Caco-2 (cell line): ENCODE measurements around the gene NEDD4. TPM values are rescaled to one million over a fixed set of nuclear protein-coding genes. Genes with fewer than 3 reads are reported as not detected.
A peak's percentile ranks its signal among the peaks of the same experiment; 100 is the strongest.
"Not testable (repeated sequence)": the region's sequence is repeated elsewhere in the genome, so short reads cannot be mapped to it uniquely, and the experiment has no call there.

Experiments used
- BruUV-seq: library from RNA; stranded (reverse); fragments of 400-500 nt; replicated peaks from 2 replicates; lab custom pipeline; 2021; lab: Mats Ljungman, UMichigan
- CTCF ChIA-PET: fragments of 300-600 bp; sonication (Branson Sonifier 250); formaldehyde crosslinking; loops from one replicate; lab custom pipeline; 2022; ENCODE audit warnings: antibody characterized with exemption; lab: Charles Lee
- POLR2A ChIA-PET: fragments of 300-600 bp; sonication (Branson Sonifier 250); formaldehyde crosslinking; loops from one replicate; lab custom pipeline; 2022; ENCODE audit warnings: antibody characterized with exemption; lab: Charles Lee
- DNase-seq, 2 experiments: peaks; one replicate each; pipeline versions ENCODE4 v3.0.0 to v3.0.0-alpha.2; 2020 to 2022
- H3K27me3 ChIP-seq: replicated peaks from 2 replicates; pipeline ENCODE4 v1.6.0; 2011; ENCODE audit warnings: low read length; ENCODE audit not compliant: control insufficient read depth, insufficient read depth
- H3K36me3 ChIP-seq: 2 replicates; pipeline ENCODE4 v1.5.1; 2011; ENCODE audit warnings: low read length; ENCODE audit not compliant: control insufficient read depth, insufficient read depth
- H3K4me1 ChIP-seq: fragments of 250-450 bp; sonication (Bioruptor Pico); 2 replicates; pipeline ENCODE4 v1.5.1; 2020; ENCODE audit warnings: mild to moderate bottlenecking
- H3K4me3 ChIP-seq: 2 replicates; pipeline ENCODE4 v1.5.1; 2011; ENCODE audit warnings: low read depth, mild to moderate bottlenecking, control low read depth, low read length
- H3K9me3 ChIP-seq: fragments of 250-450 bp; sonication (Bioruptor Pico); 2 replicates; pipeline ENCODE4 v1.5.1; 2020; ENCODE audit warnings: mild to moderate bottlenecking, moderate library complexity
- H3K27ac Mint-ChIP-seq: one replicate; pipeline ENCODE4 v1.8.0; 2022; ENCODE audit warnings: mixed read lengths; ENCODE audit not compliant: unreplicated experiment
- H3K27me3 Mint-ChIP-seq: one replicate; pipeline ENCODE4 v1.8.0; 2022; ENCODE audit warnings: mixed read lengths; ENCODE audit not compliant: insufficient read depth, unreplicated experiment
- H3K36me3 Mint-ChIP-seq: one replicate; pipeline ENCODE4 v1.8.0; 2022; ENCODE audit warnings: mild to moderate bottlenecking, mixed read lengths; ENCODE audit not compliant: insufficient read depth, unreplicated experiment
- H3K4me1 Mint-ChIP-seq: one replicate; pipeline ENCODE4 v1.8.0; 2022; ENCODE audit warnings: low read depth, mixed read lengths; ENCODE audit not compliant: unreplicated experiment
- H3K4me3 Mint-ChIP-seq: one replicate; pipeline ENCODE4 v1.8.0; 2022; ENCODE audit warnings: mild to moderate bottlenecking, moderate library complexity, mixed read lengths; ENCODE audit not compliant: unreplicated experiment
- H3K9me3 Mint-ChIP-seq: one replicate; pipeline ENCODE4 v1.8.0; 2022; ENCODE audit warnings: mixed read lengths; ENCODE audit not compliant: unreplicated experiment
- intact Hi-C: fragments of 100-400 bp; cut with micrococcal nuclease; formaldehyde crosslinking; loops from one replicate; pipeline ENCODE4 v1.10.0; 2022; ENCODE audit not compliant: unreplicated experiment
- total RNA-seq: library from RNA; stranded (reverse); gene quantifications from 2 replicates; pipeline ENCODE4 v1.2.3, GENCODE V29; 2022
- TF ChIP-seq, protein P1 (sequence below), 2 experiments: fragments of 200-600 bp in 1 of 2; IDR thresholded peaks; 1 replicate in 1 of 2; 2 replicates in 1 of 2; pipeline versions ENCODE4 v1.5.1 to v1.8.0; 2011 to 2022; ENCODE audit warnings: antibody characterized with exemption in 1 of 2, control low read depth in 1 of 2, inconsistent platforms in 1 of 2, low read depth in 1 of 2, low read length in 1 of 2, mild to moderate bottlenecking in 1 of 2, moderate library complexity in 1 of 2; ENCODE audit not compliant: insufficient read depth in 1 of 2, severe bottlenecking in 1 of 2, unreplicated experiment in 1 of 2

The NEDD4 gene
- total RNA-seq, 1 experiment from 2014 or later: 33.9 TPM

DNA sequence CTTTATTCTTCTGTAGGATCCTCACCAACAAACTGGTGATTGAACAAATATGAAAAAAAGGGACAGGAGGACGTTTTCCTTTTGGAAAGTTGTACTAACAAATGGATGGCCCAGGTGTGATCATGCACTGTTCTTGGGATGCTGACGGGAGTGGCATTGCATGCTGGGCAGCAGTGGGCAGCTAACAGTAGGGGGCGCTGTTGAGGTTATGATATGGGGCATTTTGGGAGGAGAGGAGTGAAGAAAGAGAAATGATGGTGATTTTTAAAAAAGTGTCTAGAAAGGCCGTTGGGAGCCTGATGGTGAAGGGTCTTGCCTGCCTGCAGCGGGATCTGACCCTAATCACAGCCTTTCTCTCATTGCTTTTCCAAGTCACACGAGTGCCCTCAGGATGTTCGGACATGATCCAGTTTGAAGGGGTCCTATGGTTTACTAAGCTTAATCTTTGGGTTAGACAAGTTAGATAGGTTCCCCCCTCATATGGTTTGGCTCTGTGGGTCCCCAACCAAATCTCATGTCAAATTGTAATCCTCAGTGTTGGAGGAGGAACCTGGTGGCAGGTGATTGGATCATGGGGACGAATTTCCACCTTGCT is 204.2 kb downstream of the NEDD4 start:
- Mint-ChIP-seq H3K27ac (no peak overlapping the region), H3K4me1 (peaks cover 5% of the 10 kb centered on the region), H3K36me3 (no peaks in the 10 kb centered on the region), H3K4me3 (no peak overlapping the region), H3K27me3 (no peaks in the 10 kb centered on the region), H3K9me3 (peaks cover 11% of the 10 kb centered on the region)
- H3K9me3 ChIP-seq: no peaks in the 10 kb centered on the region; the same call in 1 of the 2 replicates
- TF ChIP-seq, protein P1, sequence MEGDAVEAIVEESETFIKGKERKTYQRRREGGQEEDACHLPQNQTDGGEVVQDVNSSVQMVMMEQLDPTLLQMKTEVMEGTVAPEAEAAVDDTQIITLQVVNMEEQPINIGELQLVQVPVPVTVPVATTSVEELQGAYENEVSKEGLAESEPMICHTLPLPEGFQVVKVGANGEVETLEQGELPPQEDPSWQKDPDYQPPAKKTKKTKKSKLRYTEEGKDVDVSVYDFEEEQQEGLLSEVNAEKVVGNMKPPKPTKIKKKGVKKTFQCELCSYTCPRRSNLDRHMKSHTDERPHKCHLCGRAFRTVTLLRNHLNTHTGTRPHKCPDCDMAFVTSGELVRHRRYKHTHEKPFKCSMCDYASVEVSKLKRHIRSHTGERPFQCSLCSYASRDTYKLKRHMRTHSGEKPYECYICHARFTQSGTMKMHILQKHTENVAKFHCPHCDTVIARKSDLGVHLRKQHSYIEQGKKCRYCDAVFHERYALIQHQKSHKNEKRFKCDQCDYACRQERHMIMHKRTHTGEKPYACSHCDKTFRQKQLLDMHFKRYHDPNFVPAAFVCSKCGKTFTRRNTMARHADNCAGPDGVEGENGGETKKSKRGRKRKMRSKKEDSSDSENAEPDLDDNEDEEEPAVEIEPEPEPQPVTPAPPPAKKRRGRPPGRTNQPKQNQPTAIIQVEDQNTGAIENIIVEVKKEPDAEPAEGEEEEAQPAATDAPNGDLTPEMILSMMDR (IDR thresholded peaks at IDR 0.05; ENCODE audit: insufficient read depth in 1 of 2, low read depth in 1 of 2, low read length in 1 of 2, severe bottlenecking in 1 of 2, unreplicated experiment in 1 of 2): peak; percentile 41 to 64
- H3K27me3 ChIP-seq: no peaks in the 10 kb centered on the region
- H3K4me1 ChIP-seq: peaks cover 16% of the 10 kb centered on the region
- BruUV-seq: no TSS peak
- intact Hi-C loops: no loop called here
- DNase-seq: peak in 1 of 2 experiments; percentile 34
- H3K36me3 ChIP-seq: no peaks in the 10 kb centered on the region
- CTCF ChIA-PET: interaction anchor here (0.5 kb wide), 1 partner anchor 29 kb away, joined by 3 read pairs; no protein-coding TSS in a partner anchor
- POLR2A ChIA-PET: no interaction called here
- H3K4me3 ChIP-seq: no peak overlapping the region

DNA sequence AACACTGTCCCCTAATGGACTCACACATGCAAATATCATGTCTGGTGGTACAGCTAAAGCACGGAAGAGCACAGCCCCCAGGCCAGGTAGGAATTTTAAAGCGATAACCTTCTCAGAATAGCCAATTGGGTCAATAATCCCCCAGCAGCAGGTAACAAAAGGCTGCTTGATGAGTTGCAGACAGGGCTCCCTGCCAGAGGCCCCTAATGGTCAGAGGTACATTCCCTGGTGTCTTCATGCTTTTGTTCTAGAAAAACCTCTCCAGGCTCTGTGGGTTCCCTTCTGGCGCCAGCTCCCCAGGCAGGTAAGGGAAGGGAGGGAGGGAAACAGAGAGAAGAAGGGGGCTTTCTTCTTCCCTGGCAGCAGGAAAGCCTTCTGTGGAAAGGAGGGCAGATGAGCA is 207.1 kb downstream of the NEDD4 start:
- H3K4me3 Mint-ChIP-seq: no peak overlapping the region
- no peaks in the 10 kb centered on the region for H3K36me3 ChIP-seq
- H3K27me3 ChIP-seq: no peaks in the 10 kb centered on the region
- no peaks in the 10 kb centered on the region for H3K9me3 ChIP-seq
- H3K4me1 Mint-ChIP-seq: peaks cover 8% of the 10 kb centered on the region
- H3K27ac Mint-ChIP-seq: no peak overlapping the region
- intact Hi-C loops: no loop called here
- H3K36me3 Mint-ChIP-seq: no peaks in the 10 kb centered on the region
- ChIA-PET POLR2A (no interaction called here), CTCF (no interaction called here)
- TF ChIP-seq, protein P1 (IDR thresholded peaks at IDR 0.05; ENCODE audit: insufficient read depth in 1 of 2, low read depth in 1 of 2, low read length in 1 of 2, severe bottlenecking in 1 of 2, unreplicated experiment in 1 of 2): no peak
- H3K27me3 Mint-ChIP-seq: no peaks in the 10 kb centered on the region
- DNase-seq: no peak
- BruUV-seq: no TSS peak
- H3K4me3 ChIP-seq: no peak overlapping the region
- peaks cover 11% of the 10 kb centered on the region for H3K9me3 Mint-ChIP-seq
- H3K4me1 ChIP-seq: peaks cover 9% of the 10 kb centered on the region; the same call in 1 of the 2 replicates

DNA sequence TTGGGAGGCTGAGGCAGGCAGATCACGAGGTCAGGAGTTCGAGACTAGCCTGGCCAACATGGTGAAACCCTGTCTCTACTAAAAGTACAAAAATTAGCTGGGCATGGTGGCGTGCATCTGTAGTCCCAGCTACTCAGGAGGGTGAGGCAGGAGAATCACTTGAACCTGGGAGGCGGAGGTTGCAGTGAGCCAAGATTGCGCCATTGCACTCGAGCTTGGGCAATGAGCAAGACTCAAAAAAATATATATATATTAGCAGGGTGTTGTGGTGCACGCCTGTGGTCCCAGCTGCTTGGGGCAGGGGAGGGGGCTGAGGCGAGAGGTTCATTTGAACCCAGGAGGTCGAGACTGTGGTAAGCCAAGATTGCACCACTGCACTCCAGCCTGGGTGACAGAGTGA is 207.8 kb downstream of the NEDD4 start:
- BruUV-seq, DNase-seq, H3K4me1 ChIP-seq, H3K4me3 ChIP-seq, POLR2A ChIA-PET, H3K27ac Mint-ChIP-seq, intact Hi-C loops, H3K36me3 Mint-ChIP-seq, H3K36me3 ChIP-seq, H3K27me3 Mint-ChIP-seq, CTCF ChIA-PET, H3K9me3 ChIP-seq, H3K4me3 Mint-ChIP-seq, H3K4me1 Mint-ChIP-seq, H3K27me3 ChIP-seq: not testable (repeated sequence)
- H3K9me3 Mint-ChIP-seq: peaks cover 13% of the 10 kb centered on the region
